ENCODE measurements around the gene LRRC71. TPM values are rescaled to one million over a fixed set of nuclear protein-coding genes. Genes with fewer than 3 reads are reported as not detected.

The LRRC71 gene
- total RNA-seq, 4 donors from 2014 or later: 0.60 to 0.78 (median 0.66) TPM; not detected in 1

DNA sequence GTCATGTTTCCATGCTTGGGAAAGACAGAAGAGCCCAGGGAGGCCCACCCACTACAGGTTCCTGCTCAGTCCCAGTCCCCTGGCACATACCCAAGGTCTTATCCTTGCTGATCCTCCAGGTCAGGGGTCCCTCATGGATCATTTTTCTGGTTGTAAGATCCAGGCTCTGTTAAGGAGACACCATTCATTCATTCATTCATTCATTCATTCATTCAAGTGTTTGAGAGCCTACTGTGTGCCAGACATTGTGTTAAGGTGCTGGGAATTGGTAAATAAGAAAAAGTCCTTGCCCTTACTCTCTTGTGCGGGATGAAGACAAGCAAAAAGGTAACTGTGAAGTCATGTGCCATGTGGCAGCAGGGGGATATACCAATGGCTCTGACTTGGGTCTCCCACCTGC, 23.8 kb downstream of the LRRC71 start:
- WGBS, 2 donors: 94 to 100% methylated on average over 1 of the region's 1 CpG
- Histone ChIP-seq H3K27me3 (no peaks in the 10 kb centered on the region), H3K36me3 (peaks cover 0 to 100% (median 6%) of the 10 kb centered on the region in 3 donors), H3K9me3 (no peaks in the 10 kb centered on the region), H3K4me3 (no peak overlapping the region), H3K27ac (no peak overlapping the region), H3K4me1 (no peaks in the 10 kb centered on the region)
- DNase-seq (ENCODE audit: low spot score in 2 of 2): no peak
- TF ChIP-seq, protein P1, sequence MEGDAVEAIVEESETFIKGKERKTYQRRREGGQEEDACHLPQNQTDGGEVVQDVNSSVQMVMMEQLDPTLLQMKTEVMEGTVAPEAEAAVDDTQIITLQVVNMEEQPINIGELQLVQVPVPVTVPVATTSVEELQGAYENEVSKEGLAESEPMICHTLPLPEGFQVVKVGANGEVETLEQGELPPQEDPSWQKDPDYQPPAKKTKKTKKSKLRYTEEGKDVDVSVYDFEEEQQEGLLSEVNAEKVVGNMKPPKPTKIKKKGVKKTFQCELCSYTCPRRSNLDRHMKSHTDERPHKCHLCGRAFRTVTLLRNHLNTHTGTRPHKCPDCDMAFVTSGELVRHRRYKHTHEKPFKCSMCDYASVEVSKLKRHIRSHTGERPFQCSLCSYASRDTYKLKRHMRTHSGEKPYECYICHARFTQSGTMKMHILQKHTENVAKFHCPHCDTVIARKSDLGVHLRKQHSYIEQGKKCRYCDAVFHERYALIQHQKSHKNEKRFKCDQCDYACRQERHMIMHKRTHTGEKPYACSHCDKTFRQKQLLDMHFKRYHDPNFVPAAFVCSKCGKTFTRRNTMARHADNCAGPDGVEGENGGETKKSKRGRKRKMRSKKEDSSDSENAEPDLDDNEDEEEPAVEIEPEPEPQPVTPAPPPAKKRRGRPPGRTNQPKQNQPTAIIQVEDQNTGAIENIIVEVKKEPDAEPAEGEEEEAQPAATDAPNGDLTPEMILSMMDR (IDR thresholded peaks at IDR 0.05): no peak

DNA sequence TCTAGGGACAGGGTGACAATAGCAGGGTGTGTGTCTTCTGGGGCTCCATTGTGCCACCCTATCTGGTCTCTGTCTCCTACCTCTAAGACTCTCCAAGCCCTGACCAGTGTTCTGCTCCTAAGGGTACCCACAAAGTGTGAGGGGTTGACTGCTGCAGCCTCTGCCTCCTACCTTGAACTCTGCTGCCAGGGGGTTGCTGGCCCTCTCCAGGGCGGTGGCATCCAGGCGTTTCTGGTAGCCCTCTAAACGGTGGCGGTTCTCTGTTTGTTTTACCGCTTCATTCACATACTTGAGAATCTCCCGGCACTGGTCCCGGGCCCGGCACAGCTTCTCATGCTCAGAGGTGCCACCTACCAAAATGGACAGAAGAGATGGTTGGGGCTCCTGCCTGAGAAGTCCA, 24.4 kb downstream of the LRRC71 start:
- H3K27ac ChIP-seq: no peak overlapping the region
- H3K9me3 ChIP-seq: no peaks in the 10 kb centered on the region
- H3K27me3 ChIP-seq: no peaks in the 10 kb centered on the region
- H3K4me1 ChIP-seq: no peaks in the 10 kb centered on the region
- TF ChIP-seq EP300 (IDR thresholded peaks at IDR 0.05): no peak
- no peak overlapping the region for H3K4me3 ChIP-seq
- H3K36me3 ChIP-seq: peaks cover 0 to 100% (median 6%) of the 10 kb centered on the region in 3 donors
- no peak for DNase-seq (ENCODE audit: low spot score in 2 of 2)
- 96 to 98% methylated on average over 8 of the region's 8 CpGs for WGBS, 2 donors

DNA sequence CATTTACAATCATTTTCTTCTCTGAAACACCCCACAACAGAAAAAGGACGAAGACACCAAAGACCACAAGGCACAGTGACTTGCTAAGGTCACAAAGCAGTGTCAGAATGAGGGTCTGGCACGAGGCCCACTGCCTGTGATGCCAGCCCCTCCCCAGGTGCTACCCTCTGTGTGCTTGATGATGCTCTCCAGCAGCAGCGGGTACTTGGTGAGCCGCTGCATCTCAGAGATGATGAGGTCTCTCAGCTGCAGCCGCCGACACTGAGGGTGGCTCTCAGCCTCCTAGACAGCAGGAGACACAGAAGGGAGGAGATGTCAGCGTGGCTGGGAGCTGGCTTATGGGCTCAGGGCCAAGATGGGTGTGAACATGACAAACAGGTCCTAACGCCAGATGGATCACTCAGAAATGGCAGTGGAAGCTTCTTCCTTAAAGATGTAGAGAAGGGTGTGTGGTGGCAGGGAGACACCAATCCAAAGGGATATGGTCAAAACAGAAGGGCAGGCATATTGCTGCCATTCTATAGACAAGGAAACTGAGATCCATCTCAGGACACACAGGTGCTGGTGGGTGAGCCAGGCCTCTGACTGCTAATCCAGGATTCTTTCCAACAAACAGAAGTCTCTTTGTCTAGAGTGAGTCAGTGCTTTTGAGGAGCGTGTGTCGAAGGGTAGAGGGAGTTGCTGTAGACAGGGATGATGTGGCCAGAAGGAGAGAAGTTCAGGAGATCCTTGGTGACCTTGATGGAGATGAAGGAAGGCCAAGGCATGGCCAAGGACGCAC, 25.6 kb downstream of the LRRC71 start:
- TF ChIP-seq POLR2A (IDR thresholded peaks at IDR 0.05) (no peak), EP300 (IDR thresholded peaks at IDR 0.05) (no peak)
- TF ChIP-seq, protein P1 (IDR thresholded peaks at IDR 0.05): no peak
- no peak for DNase-seq (ENCODE audit: low spot score in 2 of 2)
- Histone ChIP-seq H3K36me3 (peaks cover 0 to 100% (median 6%) of the 10 kb centered on the region in 3 donors), H3K4me1 (no peaks in the 10 kb centered on the region), H3K9me3 (no peaks in the 10 kb centered on the region), H3K27ac (no peak overlapping the region), H3K4me3 (no peak overlapping the region), H3K27me3 (no peaks in the 10 kb centered on the region)
- WGBS, 2 donors: 76 to 80% methylated on average over 11 of the region's 11 CpGs

DNA sequence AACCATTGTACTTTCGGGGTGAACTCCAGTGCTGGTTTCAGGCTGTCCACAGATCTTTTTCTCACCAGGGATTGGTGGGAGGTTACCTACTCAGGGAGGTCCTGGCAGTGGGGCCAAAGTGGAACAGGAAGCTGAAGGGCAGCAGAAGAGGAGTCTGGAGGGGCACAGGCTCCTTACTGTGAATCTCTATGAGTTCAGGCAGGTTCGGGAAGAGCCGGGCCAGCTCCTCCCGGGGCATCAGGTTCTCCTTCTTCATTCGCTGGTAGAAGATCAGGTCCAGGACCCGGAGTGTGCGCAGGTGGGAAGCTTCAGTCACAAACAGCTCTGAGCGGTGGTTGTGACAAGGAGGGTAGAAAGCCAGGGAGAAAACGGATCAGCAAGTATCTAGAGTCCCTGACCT, 26.7 kb downstream of the LRRC71 start:
- 96 to 97% methylated on average over 9 of the region's 9 CpGs for WGBS, 2 donors
- Histone ChIP-seq H3K9me3 (no peaks in the 10 kb centered on the region), H3K4me1 (no peaks in the 10 kb centered on the region), H3K27me3 (no peaks in the 10 kb centered on the region), H3K36me3 (peaks cover 0 to 100% (median 6%) of the 10 kb centered on the region in 3 donors), H3K27ac (no peak overlapping the region), H3K4me3 (no peak overlapping the region)
- no peak for DNase-seq (ENCODE audit: low spot score in 2 of 2)
- no peak for TF ChIP-seq POLR2A (IDR thresholded peaks at IDR 0.05)
- no peak for TF ChIP-seq EP300 (IDR thresholded peaks at IDR 0.05)
- TF ChIP-seq, protein P1 (IDR thresholded peaks at IDR 0.05): no peak

DNA sequence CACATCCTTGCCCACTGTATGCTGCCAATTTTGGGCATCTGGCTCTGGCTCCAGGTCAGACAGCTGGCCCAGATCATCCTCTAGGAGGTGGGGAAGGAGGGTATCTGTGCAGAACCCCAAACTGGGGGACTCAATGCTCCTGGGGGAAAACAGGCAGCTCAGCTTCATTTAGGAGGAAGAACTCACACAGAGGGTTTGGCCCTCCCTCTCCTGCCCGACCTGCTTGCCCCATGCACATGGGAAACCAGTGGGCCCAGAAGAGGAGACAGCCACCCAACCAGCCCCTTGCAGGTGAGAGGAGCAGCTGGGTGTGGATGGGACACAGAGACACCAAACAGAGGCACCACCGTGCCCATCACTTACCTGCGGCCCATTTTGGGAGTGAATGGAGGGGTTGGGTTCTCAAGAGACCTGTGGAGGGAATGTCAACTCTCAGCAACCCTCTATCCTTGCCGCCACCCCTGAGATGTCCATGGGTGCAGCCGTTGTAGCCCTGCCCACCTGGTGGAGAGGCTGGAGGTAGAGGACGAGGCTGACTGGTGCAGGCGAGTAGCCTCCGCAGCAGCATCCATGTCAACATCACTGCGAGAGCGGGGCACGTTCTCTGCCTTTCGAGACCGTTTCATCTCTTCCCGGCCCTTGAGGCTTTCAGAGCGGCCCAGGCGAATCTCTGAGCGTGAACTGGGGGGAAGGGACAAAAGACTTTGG, 27.5 kb downstream of the LRRC71 start:
- Histone ChIP-seq H3K9me3 (no peaks in the 10 kb centered on the region), H3K36me3 (peaks cover 0 to 100% (median 4%) of the 10 kb centered on the region in 3 donors), H3K4me1 (no peaks in the 10 kb centered on the region), H3K27ac (no peak overlapping the region), H3K27me3 (no peaks in the 10 kb centered on the region), H3K4me3 (no peak overlapping the region)
- TF ChIP-seq, protein P1 (IDR thresholded peaks at IDR 0.05): no peak
- TF ChIP-seq EP300 (IDR thresholded peaks at IDR 0.05): no peak
- no peak for DNase-seq (ENCODE audit: low spot score in 2 of 2)
- 93 to 96% methylated on average over 16 to 17 of the region's 17 CpGs for WGBS, 2 donors
